GM18519 (cell line): ENCODE results near the gene PTPRN2.
"Not testable (repeated sequence)": the region's sequence is repeated elsewhere in the genome, so short reads cannot be mapped to it uniquely, and the experiment has no call there.

Source experiments
- ATAC-seq: cut with Tn5 transposase; IDR thresholded peaks from one replicate; pipeline ENCODE4 v1.9.1; 2021; ENCODE audit warnings: mild to moderate bottlenecking, moderate library complexity; ENCODE audit not compliant: unreplicated experiment, low FRiP score

PTPRN2 gene

DNA sequence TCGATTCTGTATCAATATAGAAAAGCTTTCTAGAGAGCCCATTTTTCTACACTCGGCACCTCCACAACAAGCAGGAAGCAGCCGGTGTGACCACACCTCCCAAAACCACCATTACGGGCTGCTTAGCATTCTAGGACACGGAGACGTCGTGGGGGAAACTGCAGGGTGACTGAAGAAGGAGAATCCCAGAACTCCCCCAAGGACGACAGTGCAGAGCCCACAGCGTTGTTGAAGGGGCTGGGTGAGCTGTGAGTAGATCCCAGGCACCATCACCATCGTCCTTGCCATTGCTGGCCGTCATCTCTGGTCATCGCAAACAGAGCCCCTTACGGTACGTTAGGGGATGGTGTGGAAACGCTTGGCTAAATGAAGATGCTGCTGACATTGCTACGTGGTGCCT is 351.8 kb downstream of the PTPRN2 start:
- ATAC-seq = no peak

DNA sequence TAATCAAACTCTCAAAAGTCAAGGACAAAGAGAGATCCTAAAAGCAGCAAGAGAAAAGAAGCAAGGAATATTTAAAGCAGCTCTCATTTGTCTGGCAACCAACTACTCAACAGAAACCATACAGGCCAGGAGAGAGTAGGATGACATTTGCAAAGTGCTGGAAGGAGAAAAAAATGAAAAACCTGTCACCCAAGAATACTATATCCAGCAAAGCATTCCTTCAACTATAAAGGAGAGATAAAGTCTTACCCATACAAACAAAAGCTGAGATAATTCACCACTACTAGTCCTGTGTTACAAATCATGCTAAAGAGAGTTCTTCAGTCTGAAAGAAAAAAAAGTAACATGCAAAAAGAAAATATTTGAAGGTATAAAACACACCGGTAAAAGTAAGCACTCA is 357.7 kb downstream of the PTPRN2 start:
- no peak for ATAC-seq

DNA sequence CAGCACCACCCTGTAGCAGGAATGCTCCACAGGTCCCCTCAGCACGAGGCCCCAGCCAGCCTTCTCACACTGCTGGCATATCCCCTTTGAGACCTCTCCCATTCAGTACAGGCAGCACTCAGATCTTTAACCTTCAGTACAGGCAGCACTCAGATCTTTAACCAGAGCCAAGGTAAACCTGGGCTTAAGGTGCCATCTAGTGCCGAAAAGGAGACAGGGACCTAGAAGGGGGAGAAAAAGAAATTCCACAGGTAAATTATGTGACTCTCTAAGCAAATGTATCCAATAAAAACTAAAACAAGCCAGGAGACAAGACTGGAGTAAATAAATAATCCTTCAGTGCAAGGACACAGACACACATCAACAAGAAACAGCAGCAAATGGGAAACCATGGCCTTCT is 358.6 kb downstream of the PTPRN2 start:
- ATAC-seq = no peak

DNA sequence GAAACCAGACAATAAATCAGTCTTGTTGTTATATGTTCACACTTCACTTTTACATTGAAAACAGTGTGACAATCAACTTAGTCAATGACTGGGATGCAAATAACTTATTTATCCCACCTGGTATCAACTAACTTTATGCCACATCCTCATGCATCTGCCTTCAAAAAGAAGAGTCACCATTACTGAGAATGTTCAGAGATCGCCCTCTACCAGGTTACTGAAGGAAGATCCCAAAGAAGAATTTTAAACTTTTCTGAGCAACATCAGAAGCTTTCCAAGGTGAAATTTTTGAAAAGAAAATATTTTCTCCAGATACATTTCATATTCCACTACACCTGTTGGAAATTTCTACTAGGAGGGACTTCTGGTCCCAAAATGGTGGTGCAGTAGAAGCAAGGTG is 359.5 kb downstream of the PTPRN2 start:
- no peak for ATAC-seq

DNA sequence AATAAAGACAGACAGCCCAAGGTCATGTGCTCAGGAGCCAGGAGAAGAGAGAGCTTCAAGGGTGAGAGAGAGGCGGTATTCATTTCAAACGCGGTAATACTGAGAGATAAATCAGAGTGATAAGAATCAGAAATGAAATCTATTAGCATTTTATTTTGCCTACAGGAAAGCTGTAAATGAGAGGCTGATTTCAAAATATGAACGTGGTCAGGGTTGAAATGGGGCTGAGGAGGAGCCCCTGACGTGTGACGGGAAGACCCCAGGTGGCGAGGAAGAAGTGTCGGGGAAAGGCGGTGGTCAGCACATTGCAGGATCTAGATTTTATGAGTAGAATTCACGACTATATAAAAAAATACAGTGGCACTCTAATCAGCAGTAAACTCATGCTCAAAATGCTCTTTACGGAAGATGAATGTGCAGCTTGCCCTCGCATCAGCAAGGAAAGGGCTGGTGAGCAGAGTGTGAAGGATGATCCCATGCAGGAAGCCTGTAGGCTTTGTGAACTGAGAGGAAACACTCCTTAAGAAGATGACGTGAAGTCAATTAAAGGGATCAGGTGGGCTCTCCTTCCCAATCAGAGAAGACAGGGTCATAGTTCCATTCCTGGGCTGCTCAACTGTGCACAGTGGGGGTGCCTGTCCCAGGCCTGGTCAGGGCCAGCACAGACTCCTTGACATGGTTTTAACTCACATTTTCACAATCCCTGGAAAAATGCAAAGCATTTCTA is 360.2 kb downstream of the PTPRN2 start:
- no peak for ATAC-seq

DNA sequence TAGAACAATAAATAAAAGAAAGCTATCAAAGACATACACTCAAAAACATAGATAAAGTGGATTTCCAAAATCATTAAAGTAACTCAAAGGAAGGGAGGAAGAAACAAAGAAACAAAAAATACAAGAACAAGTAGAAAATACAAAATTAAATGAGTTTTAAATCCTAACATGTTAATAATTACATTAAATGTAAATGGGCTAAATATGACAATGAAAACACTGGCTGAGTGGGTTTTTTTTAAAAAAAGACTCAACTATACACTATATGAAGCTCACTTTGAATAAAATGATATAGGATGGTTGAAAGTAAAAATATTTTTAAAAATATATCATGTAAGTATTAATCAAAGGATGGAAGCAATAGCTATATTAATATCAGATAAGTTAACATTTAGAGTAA is 371.4 kb downstream of the PTPRN2 start:
- no peak for ATAC-seq

DNA sequence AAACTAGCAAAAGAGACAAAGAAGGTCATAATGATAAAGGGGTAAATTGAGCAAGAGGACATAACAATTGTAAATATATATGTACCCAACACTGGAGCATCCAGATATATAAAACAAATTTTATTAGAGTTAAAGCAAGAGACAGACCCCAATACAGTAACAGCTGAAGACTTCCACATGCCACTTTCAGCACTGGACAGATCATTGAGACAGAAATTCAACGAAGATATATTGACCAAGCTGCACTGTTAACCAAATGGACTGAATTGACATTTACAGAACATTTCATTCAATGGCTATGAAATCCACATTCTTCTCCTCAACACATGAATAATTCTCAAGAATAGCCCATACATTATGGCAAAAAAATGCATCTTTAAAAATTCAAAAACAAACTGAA is 378.2 kb downstream of the PTPRN2 start:
- ATAC-seq = no peak

DNA sequence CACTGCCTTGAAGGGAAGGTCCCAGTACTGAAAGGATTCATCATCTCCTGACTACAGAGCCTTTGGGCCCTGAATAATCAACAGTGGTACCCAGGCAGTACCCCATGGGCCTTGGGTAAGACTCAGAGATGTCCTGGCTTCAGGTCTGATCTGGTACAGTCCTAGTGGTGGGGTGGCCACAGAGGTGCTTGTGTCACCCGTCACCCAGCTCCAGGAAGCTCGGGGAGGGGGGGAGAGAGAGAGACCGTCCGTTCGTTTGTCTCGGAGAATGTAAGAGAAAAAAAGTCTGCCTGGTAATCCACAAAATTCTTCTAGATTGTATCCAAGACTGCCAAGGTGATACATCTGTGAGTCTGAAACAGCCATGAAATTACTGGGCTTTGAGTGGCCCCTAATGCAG is 381.3 kb downstream of the PTPRN2 start:
- ATAC-seq = no peak

DNA sequence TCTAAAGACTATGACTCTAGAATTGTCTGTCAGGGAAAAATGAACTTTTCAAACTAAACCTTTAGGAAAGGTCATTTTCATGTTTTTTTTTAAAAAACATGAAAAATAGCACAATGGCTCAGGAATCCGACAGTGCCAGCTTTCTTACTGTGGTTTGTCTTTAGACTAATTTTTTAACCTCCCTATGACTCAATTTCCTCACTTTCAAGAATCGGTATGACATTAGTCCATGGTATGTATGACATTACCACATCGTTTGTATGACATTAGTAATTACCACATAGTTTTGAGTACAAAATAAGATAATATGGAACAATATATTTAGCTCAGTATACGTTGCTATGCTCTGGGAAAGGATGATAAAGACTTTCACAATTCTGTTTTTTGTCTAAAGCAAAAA is 383.2 kb downstream of the PTPRN2 start:
- no peak for ATAC-seq

DNA sequence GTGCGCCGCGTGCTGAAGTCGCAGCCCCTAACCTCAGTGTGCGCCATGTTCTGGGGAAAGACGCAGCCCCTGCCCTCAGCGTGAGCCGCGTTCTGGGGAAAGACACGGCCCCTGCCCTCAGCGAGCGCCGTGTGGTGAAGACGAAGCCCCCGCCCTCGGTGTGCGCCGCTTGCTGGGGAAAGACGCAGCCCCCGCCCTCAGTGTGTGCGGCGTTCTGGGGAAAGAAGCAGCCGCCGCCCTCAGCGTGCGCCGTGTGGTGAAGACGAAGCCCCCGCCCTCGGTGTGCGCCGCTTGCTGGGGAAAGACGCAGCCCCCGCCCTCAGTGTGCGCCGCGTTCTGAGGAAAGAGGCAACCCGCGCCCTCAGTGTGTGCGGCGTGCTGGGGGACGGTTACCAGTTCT is 383.7 kb downstream of the PTPRN2 start:
- ATAC-seq = not testable (repeated sequence)

DNA sequence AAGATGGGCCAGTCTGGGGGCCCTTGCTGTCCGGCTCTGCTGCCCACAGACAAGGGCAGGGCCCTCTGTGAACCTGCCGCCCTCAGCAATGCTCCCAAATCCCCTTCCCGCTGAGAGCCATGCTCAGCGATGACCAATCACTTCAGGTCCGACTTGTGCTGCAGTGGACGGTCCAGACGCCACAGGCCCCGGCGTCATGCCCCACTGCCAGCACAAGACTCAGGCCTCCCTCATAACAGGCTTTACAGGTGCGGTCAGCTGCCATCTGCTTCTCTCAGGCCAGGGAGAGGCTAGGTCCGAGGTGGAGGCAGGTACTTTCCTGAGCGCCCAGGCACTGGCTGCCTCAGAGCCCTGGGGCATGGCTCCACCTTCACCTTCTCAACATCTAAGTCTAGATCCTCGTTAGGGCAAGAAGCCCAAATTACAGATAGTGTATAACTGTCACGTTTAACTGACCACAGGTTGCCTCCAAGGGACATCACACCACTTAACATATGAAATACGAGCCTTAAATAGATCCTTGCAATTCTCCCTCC is 393.2 kb downstream of the PTPRN2 start:
- ATAC-seq = no peak

DNA sequence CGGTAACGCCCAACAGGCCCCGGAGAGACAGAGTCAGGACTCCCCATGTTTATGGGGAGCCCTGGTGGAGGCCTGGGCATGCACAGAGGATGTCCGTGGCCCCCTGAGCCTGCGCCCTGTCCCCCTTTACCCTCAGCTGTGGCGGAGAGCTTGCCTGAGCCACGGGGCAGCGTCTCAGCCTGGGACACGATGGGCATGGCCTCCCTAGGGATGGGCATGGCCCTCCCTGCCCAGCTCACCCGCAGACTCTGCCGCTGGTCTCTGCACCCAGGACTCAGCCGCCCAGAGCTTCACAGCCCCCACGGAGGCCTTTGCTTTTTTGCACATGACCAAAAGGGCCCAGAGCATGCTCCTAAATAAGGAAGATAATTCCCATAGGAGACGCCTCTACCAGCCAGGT is 394.2 kb downstream of the PTPRN2 start:
- ATAC-seq = no peak

DNA sequence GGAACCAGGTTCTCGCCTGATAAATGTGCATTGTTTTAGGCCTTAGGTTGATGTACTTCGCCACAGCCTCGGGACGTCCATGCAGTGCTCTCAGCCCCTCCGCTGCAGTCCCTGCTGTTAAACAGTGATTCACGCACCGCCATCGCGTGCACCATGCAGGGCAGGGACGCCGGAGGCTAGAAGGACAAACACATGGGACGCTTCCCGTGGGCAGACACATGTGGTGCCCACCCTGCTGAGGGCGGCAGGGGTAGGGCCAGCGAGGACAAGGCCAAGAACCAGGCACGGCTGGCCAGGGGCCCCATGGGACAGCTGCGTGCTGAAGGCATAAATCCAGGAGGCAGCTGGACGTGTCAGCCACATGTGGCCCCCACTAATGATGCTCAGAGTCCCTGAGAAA is 394.7 kb downstream of the PTPRN2 start:
- ATAC-seq = no peak

DNA sequence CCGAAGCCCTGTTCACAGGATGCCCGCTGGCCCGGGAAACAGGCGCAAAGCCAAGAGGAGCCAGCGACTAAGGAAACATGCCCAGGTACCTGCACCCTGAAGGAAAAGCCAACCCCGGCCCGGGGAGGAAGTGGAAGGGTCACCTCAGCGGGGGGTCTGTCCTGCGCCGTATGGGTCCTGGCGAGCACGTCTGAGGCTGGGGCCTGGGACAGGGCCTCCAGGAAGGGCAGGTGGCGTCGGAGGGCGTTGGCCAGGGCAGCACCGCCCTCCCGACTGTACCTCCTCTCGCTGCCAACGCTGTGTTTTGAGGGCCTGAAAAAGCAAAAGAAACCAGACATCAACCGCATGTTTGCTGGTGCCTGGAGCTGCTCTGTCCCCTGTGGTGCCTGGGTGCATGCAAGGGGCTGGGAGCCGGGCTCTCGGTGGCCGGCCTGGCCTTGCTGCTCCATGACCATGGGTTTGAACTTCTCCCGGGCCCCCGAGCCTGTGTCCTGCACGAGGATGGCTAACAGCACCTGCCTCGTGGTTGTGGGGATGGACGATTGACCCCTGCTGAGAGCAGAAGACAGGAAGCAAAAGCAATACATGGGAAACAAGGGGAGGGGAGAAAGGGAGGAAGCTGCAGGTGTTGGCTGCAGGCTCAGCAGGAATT is 395.3 kb downstream of the PTPRN2 start:
- ATAC-seq = no peak

DNA sequence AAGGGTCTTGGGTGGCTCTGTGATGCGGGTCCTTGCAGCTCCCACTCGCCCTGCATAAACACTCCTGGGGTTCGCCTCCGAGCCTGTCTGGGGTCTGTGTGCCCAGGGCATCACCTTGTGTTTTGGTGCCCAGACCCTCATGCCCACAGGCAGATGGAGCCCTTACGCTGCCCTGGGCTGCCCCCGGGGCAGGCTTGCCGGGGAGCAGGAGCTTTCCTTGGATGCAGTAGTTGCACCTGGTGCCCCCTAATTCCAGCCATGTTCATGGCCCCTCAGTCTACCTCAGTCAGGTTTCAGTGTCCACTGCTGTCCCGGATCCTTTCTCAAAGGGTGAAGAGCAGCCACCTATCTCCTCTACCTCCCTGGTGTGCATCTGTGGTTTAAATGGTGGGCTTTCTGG is 396.0 kb downstream of the PTPRN2 start:
- ATAC-seq = no peak

DNA sequence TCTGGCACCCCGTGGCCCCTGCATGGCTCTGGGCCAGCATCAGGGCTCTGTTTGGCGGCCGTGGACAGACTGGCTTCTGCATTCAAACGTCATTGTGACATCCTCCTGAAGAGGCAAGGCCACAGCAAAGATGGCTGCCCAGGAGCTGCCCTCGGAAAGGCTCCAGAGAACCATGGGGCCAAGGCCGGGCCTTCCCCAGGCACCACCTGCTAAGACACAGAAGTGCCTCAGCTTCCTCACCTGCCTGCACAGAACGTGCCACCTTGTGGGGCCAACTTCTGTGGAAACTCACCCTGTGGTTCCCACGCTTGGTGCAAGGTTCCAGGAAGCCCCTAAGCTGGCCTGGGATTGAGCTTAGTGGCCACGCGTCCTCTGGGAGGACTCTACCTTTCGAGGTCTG is 396.9 kb downstream of the PTPRN2 start:
- ATAC-seq = no peak

DNA sequence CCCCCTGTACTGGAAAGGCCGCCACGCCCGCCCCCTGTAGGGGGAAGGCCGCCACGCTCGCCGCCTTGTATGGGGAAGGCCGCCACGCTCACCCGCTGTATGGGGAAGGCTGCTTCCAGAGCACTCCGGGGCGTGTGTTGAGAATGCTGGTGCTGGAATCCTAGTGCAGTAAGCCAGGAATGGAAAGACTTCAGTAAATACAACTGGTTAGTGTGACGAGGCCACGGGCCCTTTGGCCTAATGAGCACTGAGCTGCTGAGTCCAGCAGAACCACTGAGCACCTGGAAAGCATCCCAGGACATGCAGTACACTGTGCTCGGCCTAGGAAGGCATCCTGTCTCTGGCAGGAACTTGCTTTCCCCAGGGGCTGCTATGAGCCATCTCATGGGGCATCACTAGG is 398.9 kb downstream of the PTPRN2 start:
- ATAC-seq = no peak

DNA sequence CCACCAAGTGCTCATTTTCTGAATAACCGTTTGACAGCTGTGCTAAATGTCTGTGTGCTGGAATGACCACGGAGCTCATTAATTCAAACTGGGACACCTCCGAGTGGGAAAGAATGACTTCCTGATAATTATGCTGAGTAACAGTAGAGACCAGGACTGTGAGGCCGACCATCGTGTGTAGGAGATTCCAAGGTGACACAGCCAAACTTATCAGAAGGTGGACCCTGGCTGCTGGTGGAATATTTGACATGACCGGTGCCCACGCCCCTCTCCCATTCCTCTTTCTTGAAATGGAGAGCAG is 400.0 kb downstream of the PTPRN2 start:
- no peak for ATAC-seq

DNA sequence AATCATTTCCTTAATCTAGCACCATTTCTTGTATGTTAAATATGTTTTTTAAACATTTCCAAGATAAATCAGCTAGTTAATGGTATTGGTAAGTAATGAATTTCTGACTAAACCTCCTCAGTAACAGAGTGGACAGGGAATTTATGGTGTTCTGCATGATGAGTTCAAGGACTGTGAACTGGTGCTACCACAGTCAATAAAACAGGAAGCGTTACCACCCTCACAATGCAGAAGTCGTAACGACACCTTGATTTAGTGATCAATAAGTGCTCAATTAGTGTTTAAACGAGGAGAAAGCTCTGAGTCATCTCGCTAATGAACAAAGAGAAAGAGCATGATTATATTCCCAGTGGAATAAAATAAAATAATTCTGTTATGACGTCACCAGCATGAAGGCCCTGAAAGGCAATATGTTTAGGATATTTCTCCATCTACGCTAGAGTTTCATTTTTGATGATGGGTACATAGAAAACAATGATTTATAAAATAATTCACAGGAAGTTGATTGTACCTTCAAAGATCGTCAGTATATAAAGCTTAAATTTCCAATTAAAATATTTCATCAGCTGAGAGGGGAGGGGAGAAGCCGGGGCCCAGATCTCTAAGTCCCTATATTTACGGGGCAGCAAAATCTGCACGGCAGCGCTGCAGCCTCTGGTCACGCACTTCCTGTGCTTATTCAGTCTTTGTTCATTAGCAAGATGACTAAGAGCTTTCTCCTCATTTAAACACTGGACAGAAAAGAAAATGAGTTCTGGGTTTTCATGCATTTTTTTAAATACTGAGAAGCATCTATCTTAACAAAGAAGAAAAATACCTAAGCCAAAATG is 400.5 kb downstream of the PTPRN2 start:
- no peak for ATAC-seq

DNA sequence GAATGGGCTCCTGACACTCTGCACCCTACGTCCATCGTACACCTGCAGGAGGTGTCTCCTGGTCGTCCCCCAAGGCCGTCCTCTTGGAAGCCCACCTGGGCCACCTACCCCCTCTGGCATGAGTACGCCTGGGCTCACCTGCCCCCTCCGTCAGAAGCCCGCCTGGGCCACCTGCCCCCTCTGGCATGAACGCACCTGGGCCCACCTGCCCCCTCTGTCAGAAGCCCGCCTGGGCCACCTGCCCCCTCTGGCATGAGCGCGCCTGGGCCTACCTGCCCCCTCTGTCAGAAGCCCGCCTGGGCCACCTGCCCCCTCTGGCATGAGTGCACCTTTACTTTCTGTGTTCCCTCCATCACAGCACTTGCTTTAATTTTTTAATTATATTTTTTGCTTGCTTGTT is 401.2 kb downstream of the PTPRN2 start:
- no peak for ATAC-seq

DNA sequence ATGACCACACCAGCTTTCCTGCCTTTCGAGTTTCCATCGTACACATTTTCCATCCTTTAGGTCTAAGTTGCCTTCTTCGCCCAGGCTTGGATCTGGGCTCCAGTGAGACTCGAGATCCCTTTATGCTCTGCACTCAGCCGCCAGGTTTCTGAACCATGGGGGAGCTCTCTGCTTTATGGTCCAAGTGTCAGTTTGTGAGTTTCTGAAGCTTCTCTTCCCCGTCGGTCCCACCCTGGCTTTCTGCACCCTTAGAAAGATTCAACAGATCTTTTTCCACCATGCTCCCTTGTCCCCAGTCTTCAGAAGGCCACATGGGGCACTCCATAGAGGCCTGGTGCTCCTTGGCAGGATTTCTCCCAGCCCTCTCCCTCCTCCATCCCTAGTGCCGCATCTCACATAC is 402.0 kb downstream of the PTPRN2 start:
- no peak for ATAC-seq

DNA sequence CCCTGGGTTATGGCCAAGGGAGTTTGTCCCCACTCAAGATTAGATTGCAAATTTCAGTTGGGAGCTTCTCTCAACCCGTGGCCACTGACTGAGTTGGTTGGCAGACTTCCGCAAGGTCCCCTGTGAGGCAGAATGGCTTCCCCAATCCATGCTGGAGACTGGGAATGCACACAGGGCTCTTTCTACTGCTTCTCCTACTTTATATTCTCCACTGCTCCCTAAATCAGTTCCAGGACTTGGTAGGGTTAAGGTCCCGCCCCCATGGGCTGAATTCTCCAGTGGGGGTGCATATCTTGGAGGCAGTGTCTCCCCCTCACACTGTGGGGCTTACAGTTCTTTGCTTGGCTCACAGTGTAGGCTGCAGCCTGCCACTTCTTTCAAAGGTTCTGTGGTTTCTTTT is 404.2 kb downstream of the PTPRN2 start:
- ATAC-seq = no peak
